Parietal lobe (tissue), 2 donors: ENCODE data around the gene ABCG2. TPM values are rescaled to one million over a fixed set of nuclear protein-coding genes. Genes with fewer than 3 reads are reported as not detected.

Experiments used
- small RNA-seq: library from RNA; depleted of rRNA; stranded (forward); fragments of <200 nt; gene quantifications from one replicate; pipeline ENCODE3, GENCODE V24; 2014; ENCODE audit warnings: low replicate concordance
- total RNA-seq: library from RNA; depleted of rRNA; stranded (reverse); fragments of >200 nt; gene quantifications from one replicate; pipeline ENCODE4 v1.2.3, GENCODE V29; 2014

The ABCG2 gene
- total RNA-seq = 15.0 TPM

GRCh38 chr4:88158489-88159228 is at the start of gene ABCG2:
Gene ABCG2, minus strand, starts transcription at chr4:88158639. Its CDS starts 18,644 bp downstream, at chr4:88139995.

Small RNAs within 50 kb of the gene (small RNA-seq; reads per million reads assigned to genes)
- gene RNU6-818P = not detected
- gene RNU6ATAC31P = 0.09 reads per million

Other genes with a start within 250 kb of the ABCG2 start
- gene SPP1, start 182.9 kb downstream of the ABCG2 start, total RNA-seq = 161 TPM
- 67.3 TPM for gene PKD2, start 151.0 kb downstream of the ABCG2 start, total RNA-seq
- gene PPM1K, start 125.9 kb upstream of the ABCG2 start, total RNA-seq = 134 TPM
- 6.6 TPM for gene HERC6, start 220.2 kb upstream of the ABCG2 start, total RNA-seq